ENCODE data around the gene SIRT6.
"Not testable (repeated sequence)": the region's sequence is repeated elsewhere in the genome, so short reads cannot be mapped to it uniquely, and the experiment has no call there.

SIRT6 gene

GRCh38 chr19:4174895-4175668 is 7.3 kb downstream of the SIRT6 start:
- no peak for DNase-seq (ENCODE audit: low read depth in 3 of 3)

- no peak for DNase-seq (ENCODE audit: low read depth in 3 of 3)
Observed at GRCh38 chr19:4174213-4174894, 8.0 kb downstream of the SIRT6 start.

DNA sequence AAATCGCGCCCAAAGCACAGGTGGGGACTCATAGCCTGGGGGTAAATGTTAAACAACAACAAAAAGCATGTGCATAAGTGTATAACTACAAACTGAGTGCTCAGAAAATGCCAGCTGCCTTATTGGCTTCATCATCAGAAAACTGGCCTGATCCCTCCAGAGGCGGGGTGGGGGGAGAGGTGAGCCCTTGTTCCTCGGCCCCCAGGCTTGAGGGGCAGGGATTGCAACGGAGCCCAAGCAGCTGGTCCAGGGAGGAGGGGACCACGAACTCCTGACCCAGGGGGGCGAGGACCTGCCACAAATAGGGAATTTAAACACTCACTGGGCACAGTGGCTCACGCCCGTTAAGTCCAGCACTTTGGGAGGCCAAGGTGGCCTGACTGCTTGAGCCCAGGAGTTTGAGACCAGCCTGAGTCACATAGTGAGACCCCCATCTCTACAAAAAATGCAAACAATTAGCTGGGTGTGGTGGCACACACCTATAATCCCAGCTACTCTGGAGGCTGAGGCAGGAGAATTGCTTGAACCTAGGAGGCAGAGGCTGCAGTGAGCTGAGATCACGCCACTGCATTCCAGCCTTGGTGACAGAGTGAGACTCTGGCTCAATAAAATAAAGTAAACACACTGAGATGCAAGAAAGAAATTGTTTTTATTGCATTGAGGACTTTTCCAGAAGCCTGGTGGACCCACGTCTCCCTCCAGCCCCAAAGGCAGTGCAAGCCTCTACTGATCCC is 8.7 kb downstream of the SIRT6 start:
- DNase-seq (ENCODE audit: low read depth in 3 of 3) = no peak

GRCh38 chr19:4172861-4173473 is 9.4 kb downstream of the SIRT6 start:
- DNase-seq (ENCODE audit: low read depth in 3 of 3) = peak; percentile 26 to 65 (median 41)

DNA sequence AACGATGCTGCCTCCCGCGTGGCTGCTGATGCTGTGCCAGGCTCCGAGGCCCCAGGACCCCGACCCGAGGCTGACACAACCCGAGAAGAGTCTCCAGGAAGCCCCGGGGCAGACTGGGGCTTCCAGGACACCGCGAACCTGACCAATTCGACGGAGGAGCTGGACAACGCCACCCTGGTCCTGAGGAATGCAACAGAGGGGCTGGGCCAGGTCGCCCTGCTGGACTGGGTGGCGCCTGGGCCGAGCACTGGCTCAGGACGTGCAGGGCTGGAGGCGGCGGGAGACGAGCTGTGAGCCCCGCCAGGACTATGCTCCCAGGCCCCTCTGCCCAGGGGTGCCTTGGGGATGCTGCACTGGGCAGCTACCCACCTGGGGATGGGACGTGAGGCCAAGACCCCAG is 10.7 kb downstream of the SIRT6 start:
- no peak for DNase-seq (ENCODE audit: low read depth in 3 of 3)

- no peak for DNase-seq (ENCODE audit: low read depth in 3 of 3)
Observed at GRCh38 chr19:4164262-4164661, 18.1 kb downstream of the SIRT6 start.

DNA sequence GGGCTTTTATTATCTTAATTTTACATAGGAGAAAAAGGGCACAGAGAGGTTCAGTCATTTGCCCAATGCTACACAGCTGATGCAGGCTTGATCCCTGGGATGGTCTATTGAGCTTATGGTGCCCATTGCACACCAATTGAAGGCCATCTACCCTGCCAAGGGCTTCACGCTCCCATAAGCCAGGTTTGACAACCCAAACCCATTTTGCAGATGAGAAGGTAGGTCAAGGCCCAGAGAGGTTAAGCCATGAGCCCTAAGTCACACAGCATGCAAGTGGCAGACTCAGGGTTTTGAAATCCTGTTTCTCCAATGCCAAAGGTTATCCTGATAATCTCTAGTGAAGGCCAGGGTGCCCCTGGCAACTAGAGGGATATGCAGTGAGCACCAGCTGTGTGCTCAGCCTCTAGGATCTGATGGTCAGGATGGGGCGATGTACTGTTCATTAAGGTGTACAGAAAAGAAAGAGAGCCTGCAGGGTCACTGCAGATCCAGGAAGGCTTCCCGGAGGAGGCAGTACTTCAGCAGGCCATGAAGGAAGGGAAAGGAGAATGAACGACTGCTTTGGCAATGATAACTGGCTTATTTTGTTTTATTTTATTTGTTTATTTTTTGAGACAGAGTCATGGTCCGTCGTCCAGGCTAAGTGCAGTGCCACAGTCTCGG is 20.8 kb downstream of the SIRT6 start:
- no peak for DNase-seq (ENCODE audit: low read depth in 3 of 3)

DNA sequence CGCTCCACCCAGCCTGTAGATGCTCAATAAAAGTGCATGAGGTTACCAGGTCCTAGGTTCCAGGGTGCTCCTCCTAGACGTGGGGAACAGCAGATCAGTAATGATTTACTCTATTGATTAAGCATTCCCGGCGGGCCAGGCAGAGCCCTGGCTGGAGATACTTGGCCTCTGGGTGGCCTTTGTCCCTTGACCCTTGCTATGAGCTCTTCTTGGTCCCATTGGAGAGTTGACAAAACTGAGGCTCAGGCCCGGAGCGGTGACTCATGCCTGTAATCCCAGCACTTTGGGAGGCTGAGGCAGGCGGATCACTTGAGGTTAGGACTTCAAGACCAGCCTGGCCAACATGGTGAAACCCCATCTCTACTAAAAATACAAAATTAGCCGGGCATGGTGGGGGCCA is 24.4 kb downstream of the SIRT6 start:
- DNase-seq (ENCODE audit: low read depth in 3 of 3) = not testable (repeated sequence)

GRCh38 chr19:4157164-4157563 is 25.2 kb downstream of the SIRT6 start:
- no peak for DNase-seq (ENCODE audit: low read depth in 3 of 3)

GRCh38 chr19:4154571-4155312 is 27.6 kb downstream of the SIRT6 start:
- DNase-seq (ENCODE audit: low read depth in 3 of 3) = no peak

- no peak for DNase-seq (ENCODE audit: low read depth in 3 of 3)
Observed at GRCh38 chr19:4152241-4152998, 29.9 kb downstream of the SIRT6 start.

- no peak for DNase-seq (ENCODE audit: low read depth in 3 of 3)
Observed at GRCh38 chr19:4151623-4152022, 30.7 kb downstream of the SIRT6 start.

GRCh38 chr19:4149518-4150288 is 32.7 kb downstream of the SIRT6 start:
- DNase-seq (ENCODE audit: low read depth in 3 of 3) = no peak

- DNase-seq (ENCODE audit: low read depth in 3 of 3) = no peak
Observed at GRCh38 chr19:4144666-4145249, 37.6 kb downstream of the SIRT6 start.

DNA sequence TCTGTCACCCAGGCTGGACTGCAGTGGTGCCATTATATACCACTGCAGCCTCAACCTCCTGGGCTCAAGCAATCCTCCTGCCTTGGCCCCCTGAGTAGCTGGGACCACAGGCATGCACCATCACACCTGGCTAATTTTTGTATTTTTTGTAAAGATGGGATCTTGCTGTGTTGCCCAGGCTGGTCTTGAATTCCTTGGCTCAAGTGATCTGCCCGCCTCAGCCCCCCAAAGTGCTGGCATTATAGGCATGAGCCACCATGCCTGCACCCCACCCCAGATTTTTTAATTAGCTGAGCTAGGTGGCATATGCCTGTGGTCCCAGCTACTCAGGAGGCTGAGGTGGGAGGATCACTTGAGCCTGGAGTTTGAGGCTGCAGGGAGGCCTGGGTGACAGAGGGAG is 39.4 kb downstream of the SIRT6 start:
- not testable (repeated sequence) for DNase-seq (ENCODE audit: low read depth in 3 of 3)

DNA sequence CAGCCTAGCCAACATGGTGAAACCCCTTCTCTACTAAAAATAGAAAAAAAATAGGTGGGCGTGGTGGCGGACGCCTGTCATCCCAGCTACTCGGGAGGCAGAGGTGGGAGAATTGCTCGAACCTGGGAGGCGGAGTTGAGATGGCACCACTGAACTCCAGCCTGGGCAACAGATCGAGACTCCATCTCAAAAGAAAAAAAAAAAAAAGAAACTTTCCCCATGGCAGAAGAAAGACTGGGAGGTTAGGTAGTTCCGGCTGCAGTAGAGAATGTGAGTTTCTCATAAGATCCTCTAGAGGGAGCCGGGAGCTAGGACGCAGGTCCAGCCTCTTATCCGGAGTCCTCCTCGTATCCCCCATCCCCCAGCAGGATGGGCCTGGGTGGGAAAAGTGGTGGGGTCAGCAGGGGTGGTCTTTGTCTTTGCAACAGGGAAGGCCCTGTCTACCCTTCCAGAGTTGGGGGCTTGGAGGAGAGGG is 42.1 kb downstream of the SIRT6 start:
- DNase-seq (ENCODE audit: low read depth in 3 of 3) = no peak

DNA sequence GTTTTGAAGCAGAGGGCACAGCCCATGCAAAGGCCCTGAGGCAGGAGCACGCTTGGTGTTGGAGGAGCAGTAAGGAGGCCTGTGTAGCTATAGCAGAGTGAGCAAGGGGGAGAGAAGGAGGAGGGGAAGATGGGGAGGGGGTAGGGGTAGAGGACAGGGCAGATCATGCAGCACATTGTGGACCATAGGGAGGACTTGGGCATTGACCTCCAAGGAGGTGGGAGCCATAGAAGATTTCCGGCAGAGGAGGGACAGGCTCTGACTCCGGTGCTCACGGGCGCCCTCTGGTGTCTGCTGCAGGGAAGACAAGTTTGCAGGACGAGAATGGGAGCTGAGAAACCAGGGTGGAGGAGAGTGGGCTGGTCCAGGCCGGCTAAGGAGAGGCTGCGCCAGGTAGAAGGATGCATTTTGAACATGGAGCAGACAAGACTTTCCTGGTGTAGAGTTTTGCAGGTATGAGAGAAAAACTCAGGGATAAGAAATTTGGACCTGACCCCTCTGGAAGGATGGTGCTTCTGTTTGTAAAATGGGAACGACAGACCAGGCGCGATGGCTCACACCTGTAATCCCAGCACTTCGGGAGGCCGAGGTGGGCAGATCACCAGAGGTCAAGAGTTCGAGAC is 42.6 kb downstream of the SIRT6 start:
- DNase-seq (ENCODE audit: low read depth in 3 of 3) = peak; percentile 77 to 91 (median 88)

DNA sequence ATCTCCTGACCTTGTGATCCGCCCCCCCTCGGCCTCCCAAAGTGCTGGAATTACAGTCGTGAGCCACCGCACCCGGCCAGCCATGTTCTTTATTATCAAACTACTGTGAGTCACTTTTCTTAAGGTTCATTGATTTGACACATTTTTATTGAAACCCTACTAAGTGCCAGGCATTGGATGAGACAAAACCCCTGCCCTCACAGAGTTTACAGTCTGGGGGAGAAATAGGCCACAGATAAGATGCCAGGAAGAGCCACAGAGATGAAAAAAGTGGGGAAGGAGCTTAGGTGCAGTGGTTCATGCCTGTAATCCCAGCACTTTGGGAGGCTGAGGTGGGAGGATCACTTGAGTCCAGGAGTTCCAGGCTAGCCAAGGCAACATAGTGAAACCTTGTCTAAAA is 43.9 kb downstream of the SIRT6 start:
- DNase-seq (ENCODE audit: low read depth in 3 of 3) = no peak

All from stimulated activated CD4-positive, alpha-beta T cell treated with anti-CD3 and anti-CD28 coated beads, TNF-alpha, amount 100 ng/mL, for 48 hours (primary cell).